BJ (cell line): Measurements from ENCODE around the gene GPR15. TPM values are rescaled to one million over a fixed set of nuclear protein-coding genes. Genes with fewer than 3 reads are reported as not detected.

Experiments used
- CTCF ChIA-PET: fragments of 350-600 bp; formaldehyde crosslinking; extraction: SDS; loops from one replicate; lab custom pipeline; 2021; ENCODE audit warnings: antibody characterized with exemption, inconsistent platforms; lab: Yijun Ruan, JAX
- POLR2A ChIA-PET: fragments of 300-600 bp; sonication (Branson Sonifier 250); formaldehyde crosslinking; extraction: SDS; loops from one replicate; lab custom pipeline; 2021; ENCODE audit warnings: antibody characterized with exemption; lab: Charles Lee
- DNase-seq: peaks from one replicate; pipeline ENCODE4 v3.0.0-alpha.2; 2011; ENCODE audit warnings: low read depth
- H3K27me3 ChIP-seq: 2 replicates; pipeline ENCODE4 v1.6.0; 2011; ENCODE audit warnings: low read length; ENCODE audit not compliant: control insufficient read depth, insufficient read depth
- H3K36me3 ChIP-seq: 2 replicates; pipeline ENCODE4 v1.5.1; 2011; ENCODE audit warnings: low read length; ENCODE audit not compliant: control insufficient read depth, insufficient read depth
- H3K4me3 ChIP-seq: 2 replicates; pipeline ENCODE4 v1.5.1; 2011; ENCODE audit warnings: low read depth, mild to moderate bottlenecking, control low read depth, low read length
- CTCF ChIP-seq: IDR thresholded peaks from 2 replicates; pipeline ENCODE4 v1.5.1; 2011; ENCODE audit warnings: low read depth, mild to moderate bottlenecking, control low read depth, inconsistent platforms, low read length, moderate library complexity; ENCODE audit not compliant: insufficient read depth
- polyA plus RNA-seq: library from polyadenylated mRNA; depleted of rRNA; stranded (reverse); fragments of >200 nt; gene quantifications from 2 replicates; pipeline ENCODE4 v1.2.3, GENCODE V29; 2011

Gene GPR15
- polyA plus RNA-seq, 1 experiment = not detected

GRCh38 chr3:98534734-98535133 is 3.0 kb downstream of the GPR15 start:
- POLR2A ChIA-PET = no interaction called here
- no peaks in the 10 kb centered on the region for H3K36me3 ChIP-seq
- no peak overlapping the region for H3K4me3 ChIP-seq
- TF ChIP-seq CTCF = no peak
- CTCF ChIA-PET = no interaction called here
- peaks cover 7% of the 10 kb centered on the region for H3K27me3 ChIP-seq
- no peak for DNase-seq

GRCh38 chr3:98536456-98537017 is 4.8 kb downstream of the GPR15 start:
- ChIA-PET POLR2A (no interaction called here), CTCF (interaction anchor here (0.5 kb wide), 1 partner anchor 211 kb away, joined by 3 read pairs; no protein-coding TSS in a partner anchor)
- no peak for DNase-seq
- no peak for TF ChIP-seq CTCF
- H3K4me3 ChIP-seq = no peak overlapping the region
- H3K36me3 ChIP-seq = no peaks in the 10 kb centered on the region
- H3K27me3 ChIP-seq = peaks cover 7% of the 10 kb centered on the region

- no peak overlapping the region for H3K4me3 ChIP-seq
- no peaks in the 10 kb centered on the region; the same call in 1 of the 2 replicates for H3K27me3 ChIP-seq
- DNase-seq = no peak
- CTCF ChIA-PET = interaction anchor here (0.9 kb wide), 1 partner anchor 61 kb away, joined by 3 read pairs; no protein-coding TSS in a partner anchor
- TF ChIP-seq CTCF = no peak
- H3K36me3 ChIP-seq = no peaks in the 10 kb centered on the region
- POLR2A ChIA-PET = no interaction called here
These were observed 8.6 kb downstream of the GPR15 start for GRCh38 chr3:98540346-98540745.

- H3K27me3 ChIP-seq = no peaks in the 10 kb centered on the region; the same call in 1 of the 2 replicates
- ChIA-PET POLR2A (no interaction called here), CTCF (no interaction called here)
- H3K4me3 ChIP-seq = no peak overlapping the region
- no peak for DNase-seq
- no peak for TF ChIP-seq CTCF
- no peaks in the 10 kb centered on the region for H3K36me3 ChIP-seq
These were observed 9.9 kb downstream of the GPR15 start for GRCh38 chr3:98541695-98542094.

GRCh38 chr3:98542623-98543022 is 10.8 kb downstream of the GPR15 start:
- TF ChIP-seq CTCF = no peak
- H3K27me3 ChIP-seq = no peaks in the 10 kb centered on the region; the same call in 1 of the 2 replicates
- H3K4me3 ChIP-seq = no peak overlapping the region
- no peak for DNase-seq
- H3K36me3 ChIP-seq = no peaks in the 10 kb centered on the region
- CTCF ChIA-PET = no interaction called here
- POLR2A ChIA-PET = no interaction called here
